HUES48 (cell line): ENCODE measurements around the gene MOV10L1.

Experiments
- H3K27ac ChIP-seq: one replicate; pipeline ENCODE4 v1.7.0; 2013; ENCODE audit warnings: low read depth, low read length, inconsistent platforms
- H3K27me3 ChIP-seq: 2 replicates; pipeline ENCODE4 v1.6.1; 2013; ENCODE audit warnings: mild to moderate bottlenecking, low read length; ENCODE audit not compliant: control insufficient read depth, insufficient read depth
- H3K36me3 ChIP-seq: 2 replicates; pipeline ENCODE4 v1.6.1; 2013; ENCODE audit warnings: low read length; ENCODE audit not compliant: control insufficient read depth, insufficient read depth
- H3K4me1 ChIP-seq: 2 replicates; pipeline ENCODE4 v1.6.1; 2013; ENCODE audit warnings: mild to moderate bottlenecking, low read length; ENCODE audit not compliant: control insufficient read depth, insufficient read depth
- H3K4me3 ChIP-seq: 2 replicates; pipeline ENCODE4 v1.5.1; 2013; ENCODE audit warnings: mild to moderate bottlenecking, low read depth, low read length
- H3K9ac ChIP-seq: 2 replicates; pipeline ENCODE4 v1.6.1; 2013; ENCODE audit warnings: mild to moderate bottlenecking, low read depth, low read length, moderate library complexity
- H3K9me3 ChIP-seq: 2 replicates; pipeline ENCODE4 v1.6.1; 2013; ENCODE audit warnings: low read length; ENCODE audit not compliant: control insufficient read depth, insufficient read depth

The MOV10L1 gene

GRCh38 chr22:50190182-50190940 lies 100.6 kb downstream of the MOV10L1 start:
- peaks cover under 1% of the 10 kb centered on the region; the same call in 1 of the 2 replicates for H3K27me3 ChIP-seq
- peaks cover 7% of the 10 kb centered on the region; the same call in 1 of the 2 replicates for H3K4me1 ChIP-seq
- no peaks in the 10 kb centered on the region for H3K9me3 ChIP-seq
- H3K4me3 ChIP-seq = peak overlapping the region; percentile 8; the same call in 1 of the 2 replicates
- peaks cover 29% of the 10 kb centered on the region for H3K36me3 ChIP-seq
- H3K27ac ChIP-seq = no peak overlapping the region
- peak overlapping the region; percentile 19; the same call in 1 of the 2 replicates for H3K9ac ChIP-seq

DNA sequence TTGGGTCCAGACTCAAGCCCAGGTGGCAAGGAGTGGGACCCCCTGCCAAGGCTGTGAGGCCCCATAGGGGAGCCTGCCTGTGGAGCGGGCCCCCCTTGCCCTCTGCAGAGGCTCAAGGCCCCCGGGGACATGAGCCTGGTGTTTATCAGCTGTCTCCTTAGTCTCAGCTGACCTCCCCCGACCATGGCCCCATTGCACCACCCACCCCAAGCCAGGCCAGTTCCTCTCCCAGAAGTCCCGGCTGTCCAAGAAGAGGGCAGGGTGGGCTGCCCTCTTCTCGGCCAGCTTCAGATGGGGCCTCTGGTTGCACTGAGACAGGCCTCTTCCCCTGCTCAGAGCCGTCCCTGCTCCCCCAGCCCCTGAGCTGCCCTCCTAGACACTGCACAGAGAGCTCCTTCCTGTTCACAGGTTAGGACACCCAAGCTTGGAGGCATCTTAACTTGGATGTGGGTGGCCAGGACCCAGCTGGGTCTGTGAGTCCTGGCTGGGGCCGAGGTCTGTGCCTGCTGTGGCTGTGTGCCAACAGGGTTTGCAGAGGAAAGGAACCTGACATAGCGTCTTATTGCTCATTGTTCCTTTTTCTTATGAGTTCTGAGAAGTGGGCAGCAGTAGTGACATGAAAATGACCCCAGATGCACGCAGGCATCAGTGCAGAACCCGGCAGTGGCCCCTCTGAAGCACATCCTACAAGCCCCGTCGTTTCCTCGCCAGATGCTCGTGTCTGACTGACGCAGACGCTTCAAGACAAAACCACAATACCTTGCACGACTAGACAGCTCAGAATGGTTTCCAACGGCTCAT lies 101.3 kb downstream of the MOV10L1 start:
- Histone ChIP-seq H3K4me1 (peaks cover 7% of the 10 kb centered on the region; the same call in 1 of the 2 replicates), H3K36me3 (peaks cover 34% of the 10 kb centered on the region), H3K27ac (no peak overlapping the region), H3K9ac (0 out of 2 replicates have a peak overlapping the region, but pooled peaks have one; percentile 19), H3K27me3 (no peaks in the 10 kb centered on the region), H3K4me3 (peak overlapping the region; percentile 8; the same call in 1 of the 2 replicates), H3K9me3 (no peaks in the 10 kb centered on the region)

DNA sequence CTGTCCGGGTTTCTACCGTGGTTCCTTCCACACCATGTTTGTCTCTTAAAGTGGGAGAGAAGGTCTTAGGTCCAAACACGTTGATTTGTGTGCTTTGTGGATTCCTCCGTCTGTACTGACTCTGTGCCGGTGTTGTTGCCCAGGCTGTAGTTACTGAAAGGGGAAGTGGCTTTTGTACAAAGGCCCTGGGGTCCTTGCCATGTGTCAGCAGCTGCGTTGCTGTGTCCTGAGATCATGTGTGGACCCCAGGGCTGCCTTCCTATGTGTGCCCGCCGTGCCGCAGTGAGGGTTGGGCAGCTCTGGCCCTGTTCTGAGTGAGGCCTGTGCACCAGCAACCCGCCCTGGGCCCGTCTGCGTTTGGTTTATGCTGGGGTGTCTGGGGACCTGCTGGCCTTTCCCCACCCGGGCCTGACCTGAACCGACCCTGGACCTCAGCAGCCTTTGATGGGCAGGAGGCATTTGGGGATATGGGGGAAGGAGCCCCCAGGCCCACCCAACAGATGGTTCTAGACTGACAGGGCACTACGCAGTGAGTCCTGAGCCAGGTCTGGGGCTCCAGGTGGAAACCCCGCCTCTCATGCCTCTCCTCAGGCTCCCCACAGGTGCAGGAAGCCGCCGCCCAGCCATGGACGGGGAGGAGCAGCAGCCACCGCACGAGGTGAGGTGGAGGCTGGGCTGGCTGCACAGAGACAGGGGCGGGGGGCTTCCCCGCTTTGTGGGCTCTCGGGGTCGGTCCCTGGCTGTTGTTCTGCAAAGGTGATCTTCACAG lies 102.8 kb downstream of the MOV10L1 start:
- no peak overlapping the region for H3K27ac ChIP-seq
- no peaks in the 10 kb centered on the region for H3K9me3 ChIP-seq
- H3K4me1 ChIP-seq = peaks cover 5% of the 10 kb centered on the region; the same call in 1 of the 2 replicates
- H3K4me3 ChIP-seq = no peak overlapping the region
- H3K36me3 ChIP-seq = peaks cover 46% of the 10 kb centered on the region
- H3K9ac ChIP-seq = no peak overlapping the region
- no peaks in the 10 kb centered on the region for H3K27me3 ChIP-seq

DNA sequence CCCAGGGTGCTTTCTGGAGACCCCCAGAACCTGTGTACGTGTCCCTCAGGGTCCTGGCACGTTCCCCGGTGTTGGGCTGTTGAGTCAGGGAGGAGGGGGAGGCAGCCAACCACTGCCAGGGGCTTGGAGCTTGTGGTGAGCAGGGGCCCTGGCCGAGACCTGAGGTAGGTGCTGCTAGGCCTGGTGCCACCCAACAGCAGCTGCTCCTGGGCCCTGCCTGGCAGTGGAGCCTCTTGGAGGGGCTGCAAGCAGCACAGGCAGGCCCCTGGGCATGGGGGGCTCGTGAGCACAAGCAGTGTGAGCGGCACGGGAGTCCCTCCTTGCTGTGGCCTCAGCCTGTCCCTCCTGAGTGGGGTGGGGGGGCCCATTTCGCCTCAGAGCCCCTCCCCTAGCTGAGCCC lies 103.8 kb downstream of the MOV10L1 start:
- Histone ChIP-seq H3K27ac (no peak overlapping the region), H3K9me3 (no peaks in the 10 kb centered on the region), H3K36me3 (peaks cover 50% of the 10 kb centered on the region), H3K27me3 (no peaks in the 10 kb centered on the region), H3K4me3 (no peak overlapping the region), H3K9ac (no peak overlapping the region), H3K4me1 (peaks cover 5% of the 10 kb centered on the region; the same call in 1 of the 2 replicates)

DNA sequence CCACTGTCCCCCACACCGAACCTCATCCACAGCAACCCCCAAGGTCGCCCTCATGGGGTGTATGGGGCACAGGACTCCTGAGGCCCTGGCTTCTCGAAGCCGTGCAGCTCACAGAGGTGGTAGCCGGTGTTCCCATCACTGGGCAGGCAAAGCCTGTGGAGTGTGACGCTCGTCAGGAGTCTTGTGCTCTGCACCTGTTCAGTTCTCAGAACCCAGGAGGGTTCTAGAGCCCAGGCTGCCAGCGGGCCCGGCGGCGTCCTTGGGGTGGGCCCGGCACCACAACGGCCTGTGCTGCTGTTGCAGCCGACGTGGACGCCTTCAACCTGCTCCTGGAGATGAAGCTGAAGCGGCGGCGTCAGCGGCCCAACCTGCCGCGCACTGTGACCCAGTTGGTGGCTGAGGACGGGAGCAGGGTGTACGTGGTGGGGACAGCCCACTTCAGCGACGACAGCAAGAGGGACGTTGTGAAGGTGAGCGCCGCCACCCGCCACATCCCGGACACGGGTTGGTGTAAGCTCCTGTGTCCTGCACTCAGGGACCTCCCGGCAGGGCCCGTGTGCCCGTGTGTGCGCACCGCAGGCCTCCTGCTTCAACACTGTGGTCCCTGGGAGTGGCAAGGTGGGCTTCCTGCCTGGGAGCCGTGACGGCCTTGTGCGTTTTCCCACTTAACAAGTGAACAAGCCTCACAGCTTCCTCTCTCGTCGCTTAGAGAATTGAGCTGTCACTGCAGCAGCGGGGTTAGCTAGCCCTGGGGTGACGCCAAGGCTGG lies 104.4 kb downstream of the MOV10L1 start:
- Histone ChIP-seq H3K9ac (no peak overlapping the region), H3K27ac (no peak overlapping the region), H3K4me3 (no peak overlapping the region), H3K36me3 (peaks cover 50% of the 10 kb centered on the region), H3K27me3 (no peaks in the 10 kb centered on the region), H3K4me1 (peaks cover 5% of the 10 kb centered on the region; the same call in 1 of the 2 replicates), H3K9me3 (no peaks in the 10 kb centered on the region)

DNA sequence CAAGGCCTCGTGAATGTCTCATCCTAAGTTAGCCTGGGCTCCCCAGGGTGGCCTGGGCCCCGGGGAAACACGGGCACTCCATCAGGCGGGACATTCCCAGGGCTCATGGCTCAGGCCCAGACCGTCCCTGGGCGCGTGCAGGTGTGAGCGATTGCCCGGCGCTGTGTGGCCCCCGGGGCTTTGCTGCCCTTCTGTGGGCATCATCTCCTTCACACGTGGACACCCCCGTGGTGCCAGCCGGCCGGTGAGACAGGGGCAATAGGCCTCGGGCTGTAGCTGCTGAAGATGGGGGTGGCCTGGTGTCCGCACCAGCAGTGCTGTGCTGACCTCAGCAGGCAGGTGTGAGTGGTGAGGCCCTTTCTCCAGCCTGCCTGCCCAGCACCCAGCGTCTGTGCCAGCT lies 106.5 kb downstream of the MOV10L1 start:
- no peak overlapping the region for H3K4me3 ChIP-seq
- no peaks in the 10 kb centered on the region for H3K9me3 ChIP-seq
- H3K27ac ChIP-seq = no peak overlapping the region
- H3K4me1 ChIP-seq = 0 out of 2 replicates have a peak, but pooled peaks cover 6% of the 10 kb centered on the region
- no peaks in the 10 kb centered on the region for H3K27me3 ChIP-seq
- H3K9ac ChIP-seq = no peak overlapping the region
- H3K36me3 ChIP-seq = peaks cover 48% of the 10 kb centered on the region

- H3K4me3 ChIP-seq = no peak overlapping the region
- no peaks in the 10 kb centered on the region for H3K9me3 ChIP-seq
- H3K4me1 ChIP-seq = 0 out of 2 replicates have a peak, but pooled peaks cover 6% of the 10 kb centered on the region
- no peak overlapping the region for H3K9ac ChIP-seq
- no peaks in the 10 kb centered on the region for H3K27me3 ChIP-seq
- peaks cover 45% of the 10 kb centered on the region for H3K36me3 ChIP-seq
- no peak overlapping the region for H3K27ac ChIP-seq
Measured at GRCh38 chr22:50197000-50197800, 107.4 kb downstream of the MOV10L1 start.

- H3K27ac ChIP-seq = no peak overlapping the region
- no peaks in the 10 kb centered on the region for H3K27me3 ChIP-seq
- H3K36me3 ChIP-seq = peaks cover 48% of the 10 kb centered on the region
- 0 out of 2 replicates have a peak, but pooled peaks cover 6% of the 10 kb centered on the region for H3K4me1 ChIP-seq
- no peak overlapping the region for H3K9ac ChIP-seq
- H3K9me3 ChIP-seq = no peaks in the 10 kb centered on the region
- no peak overlapping the region for H3K4me3 ChIP-seq
Measured at GRCh38 chr22:50197856-50198623, 108.2 kb downstream of the MOV10L1 start.

DNA sequence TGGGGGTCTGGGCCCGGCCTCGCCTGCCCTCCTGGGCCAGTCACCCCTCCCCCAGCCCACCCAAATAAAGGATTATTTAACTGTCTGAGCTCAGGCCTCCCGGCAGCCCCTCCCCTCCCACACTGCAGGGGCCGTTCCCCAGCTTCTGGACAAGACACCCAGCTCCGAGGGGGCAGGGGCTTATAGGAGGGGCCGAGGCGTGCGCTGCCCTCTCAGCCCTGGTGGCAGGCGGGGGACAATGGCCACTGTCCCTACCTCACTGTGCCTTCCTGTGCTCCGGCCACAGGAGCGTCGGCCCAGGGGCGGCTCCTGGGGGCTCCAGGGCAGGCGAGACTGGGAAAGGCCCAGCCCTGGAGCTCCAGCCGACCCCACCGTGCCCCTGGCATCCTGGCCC lies 108.8 kb downstream of the MOV10L1 start:
- no peaks in the 10 kb centered on the region for H3K9me3 ChIP-seq
- no peaks in the 10 kb centered on the region for H3K27me3 ChIP-seq
- no peak overlapping the region for H3K9ac ChIP-seq
- no peak overlapping the region for H3K27ac ChIP-seq
- H3K36me3 ChIP-seq = peaks cover 49% of the 10 kb centered on the region
- H3K4me1 ChIP-seq = 0 out of 2 replicates have a peak, but pooled peaks cover 6% of the 10 kb centered on the region
- no peak overlapping the region for H3K4me3 ChIP-seq
